HCT116 (cell line): ENCODE measurements around the gene PFN2. TPM values are rescaled to one million over a fixed set of nuclear protein-coding genes. Genes with fewer than 3 reads are reported as not detected.

Source experiments
- ATAC-seq: fragments of 200-7000 bp; cut with Tn5 transposase; 2 replicates; pipeline ENCODE4 v1.9.1; 2020; ENCODE audit warnings: mild to moderate bottlenecking, moderate library complexity
- BruUV-seq: library from RNA; stranded (reverse); fragments of 400-500 nt; replicated peaks from 2 replicates; lab custom pipeline; 2021; lab: Mats Ljungman, UMichigan
- CTCF ChIA-PET: fragments of 300-600 bp; sonication (Branson Sonifier 250); formaldehyde crosslinking; loops from one replicate; lab custom pipeline; 2021; ENCODE audit warnings: antibody characterized with exemption; lab: Charles Lee
- POLR2A ChIA-PET: fragments of 300-600, 350-600 bp; sonication (Branson Sonifier 250); formaldehyde crosslinking; loops from one replicate; lab custom pipeline; 2021; ENCODE audit warnings: antibody characterized with exemption; lab: Charles Lee
- RAD21 ChIA-PET, 2 experiments: fragments of 300-600 bp; sonication (Branson Sonifier 250); formaldehyde crosslinking; loops; one replicate each; lab custom pipeline; 2023; ENCODE audit warnings: low total read pairs in 2 of 2; ENCODE audit not compliant: uncharacterized antibody in 2 of 2, unreplicated experiment in 2 of 2, low non-redundant PET in 1 of 2; lab: Charles Lee
- DNase-seq: peaks from one replicate; pipeline ENCODE4 v3.0.0-alpha.2; 2010; ENCODE audit warnings: low read depth, low spot score
- H2AFZ ChIP-seq: fragments of 200-600 bp; shearing (Covaris generic), sonication (generic); 2 replicates; pipeline ENCODE4 v1.6.1; 2017; ENCODE audit warnings: low read depth, mixed run types, mixed read lengths, antibody characterized with exemption, low read length; ENCODE audit not compliant: poor library complexity, severe bottlenecking
- H3K27ac ChIP-seq: 2 replicates; pipeline ENCODE4 v1.5.1; 2012; ENCODE audit warnings: low read depth, low read length
- H3K27me3 ChIP-seq: fragments of 200-600 bp; sonication (generic); 2 replicates; pipeline ENCODE4 v1.6.1; 2016; ENCODE audit warnings: mixed run types, low read length, mixed read lengths; ENCODE audit not compliant: insufficient read depth
- H3K36me3 ChIP-seq, 2 experiments: fragments of 200-500 bp in 1 of 2; fragments of 200-600 bp in 1 of 2; sonication (Bioruptor generic) in 1 of 2; sonication (generic) in 1 of 2; 2 replicates each; pipeline versions ENCODE4 v1.5.1 to v1.6.1; 2014 to 2016; ENCODE audit warnings: low read length in 2 of 2, inconsistent platforms in 1 of 2, mixed read lengths in 1 of 2, mixed run types in 1 of 2; ENCODE audit not compliant: insufficient read depth in 2 of 2, control insufficient read depth in 1 of 2
- H3K4me1 ChIP-seq, 2 experiments: fragments of 200-600 bp in 1 of 2; sonication (generic) in 1 of 2; 2 replicates each; pipeline versions ENCODE4 v1.5.1 to v1.6.1; 2012 to 2017; ENCODE audit warnings: low read length in 2 of 2, inconsistent platforms in 1 of 2, mild to moderate bottlenecking in 1 of 2, mixed read lengths in 1 of 2, mixed run types in 1 of 2, moderate library complexity in 1 of 2; ENCODE audit not compliant: insufficient read depth in 2 of 2, control insufficient read depth in 1 of 2
- H3K4me2 ChIP-seq: fragments of 200-600 bp; sonication (generic); 2 replicates; pipeline ENCODE4 v1.6.1; 2017; ENCODE audit warnings: mixed run types, low read length, mixed read lengths
- H3K4me3 ChIP-seq, 2 experiments: fragments of 200-600 bp in 1 of 2; sonication (generic) in 1 of 2; replicated peaks in 1 of 2; 2 replicates each; pipeline ENCODE4 v1.5.1; 2011 to 2016; ENCODE audit warnings: low read length in 2 of 2, control low read depth in 1 of 2, low read depth in 1 of 2, mild to moderate bottlenecking in 1 of 2, mixed read lengths in 1 of 2, mixed run types in 1 of 2
- H3K79me2 ChIP-seq: fragments of 200-600 bp; sonication (generic); 2 replicates; pipeline ENCODE4 v1.6.1; 2017; ENCODE audit warnings: mild to moderate bottlenecking, mixed run types, low read length, moderate library complexity, mixed read lengths; ENCODE audit not compliant: insufficient read depth
- H3K9ac ChIP-seq: fragments of 200-600 bp; sonication (generic); 2 replicates; pipeline ENCODE4 v1.6.1; 2016; ENCODE audit warnings: low read length, mixed read lengths
- H3K9me2 ChIP-seq: fragments of 200-600 bp; sonication (generic), shearing (Covaris generic); 2 replicates; pipeline ENCODE4 v1.6.1; 2017; ENCODE audit warnings: mixed run types, mild to moderate bottlenecking, moderate library complexity; ENCODE audit not compliant: insufficient read depth
- H3K9me3 ChIP-seq, 2 experiments: fragments of 200-500 bp in 1 of 2; fragments of 200-600 bp in 1 of 2; sonication (Bioruptor generic) in 1 of 2; sonication (generic) in 1 of 2; 2 replicates each; pipeline ENCODE4 v1.6.1; 2014 to 2017; ENCODE audit warnings: low read length in 2 of 2, mixed read lengths in 2 of 2, inconsistent platforms in 1 of 2, low read depth in 1 of 2, mild to moderate bottlenecking in 1 of 2, mixed run types in 1 of 2, moderate library complexity in 1 of 2; ENCODE audit not compliant: control insufficient read depth in 1 of 2, insufficient read depth in 1 of 2
- H4K20me1 ChIP-seq: fragments of 200-600 bp; sonication (generic), shearing (Covaris generic); 2 replicates; pipeline ENCODE4 v1.6.1; 2017; ENCODE audit warnings: mixed run types, mild to moderate bottlenecking, moderate library complexity; ENCODE audit not compliant: insufficient read depth
- ATF3 ChIP-seq: IDR thresholded peaks from 2 replicates; pipeline ENCODE4 v1.6.1; 2012
- CBX3 ChIP-seq: IDR thresholded peaks from 2 replicates; pipeline ENCODE4 v1.6.1; 2012; ENCODE audit warnings: low read depth
- CTCF ChIP-seq, 3 experiments: fragments of 200-600 bp in 1 of 3; sonication (generic) in 1 of 3; IDR thresholded peaks in 2 of 3; conservative IDR thresholded peaks in 1 of 3; 2 replicates each; pipeline ENCODE4 v1.5.1; 2012 to 2017; ENCODE audit warnings: low read depth in 2 of 3, low read length in 2 of 3, antibody characterized with exemption in 1 of 3, borderline replicate concordance in 1 of 3, control low read depth in 1 of 3, mild to moderate bottlenecking in 1 of 3, mixed read lengths in 1 of 3, mixed run types in 1 of 3, moderate library complexity in 1 of 3; ENCODE audit not compliant: insufficient read depth in 1 of 3
- EGR1 ChIP-seq: IDR thresholded peaks from 2 replicates; pipeline ENCODE4 v1.6.1; 2012; ENCODE audit warnings: low read depth
- ELF1 ChIP-seq: IDR thresholded peaks from 2 replicates; pipeline ENCODE4 v1.6.1; 2012; ENCODE audit warnings: low read depth, borderline replicate concordance
- EZH2 ChIP-seq: fragments of 200-600 bp; sonication (generic); IDR thresholded peaks from 2 replicates; pipeline ENCODE4 v1.6.1; 2017; ENCODE audit warnings: antibody characterized with exemption, mixed run types
- EZH2phosphoT487 ChIP-seq: fragments of 200-600 bp; IDR thresholded peaks from 2 replicates; pipeline ENCODE4 v1.6.1; 2018; ENCODE audit warnings: antibody characterized with exemption, borderline replicate concordance
- JUND ChIP-seq: IDR thresholded peaks from 2 replicates; pipeline ENCODE4 v1.6.1; 2012
- MAX ChIP-seq: IDR thresholded peaks from 2 replicates; pipeline ENCODE4 v1.6.1; 2012
- POLR2A ChIP-seq: IDR thresholded peaks from 2 replicates; pipeline ENCODE4 v1.7.0; 2011; ENCODE audit warnings: borderline replicate concordance; ENCODE audit not compliant: insufficient read depth, insufficient read length; ENCODE audit errors: extremely low read depth
- POLR2AphosphoS5 ChIP-seq: IDR thresholded peaks from 2 replicates; pipeline ENCODE4 v1.6.1; 2011; ENCODE audit warnings: mild to moderate bottlenecking, low read depth, low read length, moderate library complexity
- RAD21 ChIP-seq: IDR thresholded peaks from 2 replicates; pipeline ENCODE4 v1.6.1; 2012; ENCODE audit warnings: low read depth, mild to moderate bottlenecking
- REST ChIP-seq: IDR thresholded peaks from 2 replicates; pipeline ENCODE4 v1.6.1; 2012; ENCODE audit warnings: low read depth
- SIN3A ChIP-seq: IDR thresholded peaks from 2 replicates; pipeline ENCODE4 v1.6.1; 2012; ENCODE audit warnings: low read depth
- SP1 ChIP-seq: IDR thresholded peaks from 2 replicates; pipeline ENCODE4 v1.6.1; 2012; ENCODE audit warnings: low read depth
- SRF ChIP-seq: IDR thresholded peaks from 2 replicates; pipeline ENCODE4 v1.6.1; 2012; ENCODE audit warnings: low read depth
- TCF7L2 ChIP-seq: IDR thresholded peaks from 2 replicates; pipeline ENCODE4 v1.7.0; 2011; ENCODE audit warnings: borderline replicate concordance, inconsistent platforms; ENCODE audit not compliant: insufficient read depth, insufficient read length; ENCODE audit errors: extremely low read depth
- YY1 ChIP-seq: IDR thresholded peaks from 2 replicates; pipeline ENCODE4 v1.6.1; 2011; ENCODE audit warnings: low read length, low read depth, moderate library complexity, mild to moderate bottlenecking; ENCODE audit not compliant: insufficient replicate concordance; ENCODE audit errors: extremely low read depth
- ZBTB33 ChIP-seq: IDR thresholded peaks from 2 replicates; pipeline ENCODE4 v1.6.1; 2011; ENCODE audit warnings: mild to moderate bottlenecking, low read length, moderate library complexity; ENCODE audit not compliant: insufficient replicate concordance; ENCODE audit errors: extremely low read depth
- ZNF274 ChIP-seq: fragments of 200-500 bp; sonication (Bioruptor generic); IDR thresholded peaks from 2 replicates; pipeline ENCODE4 v1.6.1; 2014; ENCODE audit warnings: mild to moderate bottlenecking, low read depth, low read length, inconsistent platforms
- intact Hi-C: fragments of 100-400 bp; cut with micrococcal nuclease; formaldehyde crosslinking; loops from 2 replicates; pipeline ENCODE4 v1.10.0; 2022
- total RNA-seq: library from RNA; stranded (reverse); gene quantifications from one replicate; pipeline ENCODE4 v1.2.1, GENCODE V29; 2021; ENCODE audit not compliant: unreplicated experiment

The PFN2 gene
- total RNA-seq, 1 experiment from 2014 or later = 131 TPM

- DNase-seq = no peak
- Histone ChIP-seq H3K4me1 (peaks cover 0 to 2% of the 10 kb centered on the region in 2 experiments; a peak in 1 of 4 replicates), H3K27me3 (no peaks in the 10 kb centered on the region), H3K9me2 (no peaks in the 10 kb centered on the region), H2AFZ (no peak overlapping the region), H3K4me2 (no peak overlapping the region), H4K20me1 (peaks cover 4% of the 10 kb centered on the region; the same call in 1 of the 2 replicates), H3K4me3 (no peak overlapping the region), H3K9ac (no peak overlapping the region), H3K36me3 (no peaks in the 10 kb centered on the region), H3K9me3 (no peaks in the 10 kb centered on the region), H3K79me2 (peaks cover 10% of the 10 kb centered on the region; the same call in 1 of the 2 replicates), H3K27ac (no peak overlapping the region)
- intact Hi-C loops = no loop called here
- ATAC-seq = no peak
- ChIA-PET CTCF (no interaction called here), POLR2A (no interaction called here), RAD21 (no interaction called here)
- no peak for TF ChIP-seq REST
- no peak for TF ChIP-seq EGR1
- TF ChIP-seq SRF = no peak
- TF ChIP-seq JUND = no peak
- no peak for TF ChIP-seq YY1
- TF ChIP-seq ZBTB33 = no peak
- TF ChIP-seq ATF3 = no peak
- no peak for TF ChIP-seq SIN3A
- no peak for TF ChIP-seq RAD21
- no peak for TF ChIP-seq ELF1
- no peak for TF ChIP-seq SP1
- no peak for TF ChIP-seq MAX
- no peak for TF ChIP-seq POLR2AphosphoS5
- no peak for TF ChIP-seq ZNF274
- TF ChIP-seq EZH2 = no peak
- no peak for TF ChIP-seq POLR2A
- no peak for TF ChIP-seq CBX3
- TF ChIP-seq TCF7L2 = no peak
- no peak for TF ChIP-seq EZH2phosphoT487
- no peak for TF ChIP-seq CTCF (IDR thresholded peaks at IDR 0.05 in 2 of 3, conservative IDR thresholded peaks at IDR 0.05 in 1 of 3; ENCODE audit: borderline replicate concordance in 1 of 3, insufficient read depth in 1 of 3, low read depth in 2 of 3, low read length in 2 of 3)
- BruUV-seq = no TSS peak
These were observed 28.7 kb downstream of the PFN2 start for GRCh38 chr3:149941946-149942345.
